Smooth muscle cell of the brain vasculature (primary cell): ENCODE results near the gene HHEX.
A peak's percentile ranks its signal among the peaks of the same experiment; 100 is the strongest.
"Not testable (repeated sequence)": the region's sequence is repeated elsewhere in the genome, so short reads cannot be mapped to it uniquely, and the experiment has no call there.

Experiments used
- DNase-seq: peaks from one replicate; pipeline ENCODE4 v3.0.0-alpha.2; 2012; ENCODE audit warnings: low read depth, low spot score

HHEX gene

GRCh38 chr10:92689663-92690210, at the start of gene HHEX:
TSS of gene HHEX (plus strand) at chr10:92689955. CDS start at chr10:92689987, 32 bp downstream.
- no peak for DNase-seq

GRCh38 chr10:92640107-92640506, 49.6 kb upstream of the HHEX start:
- DNase-seq, result peak; percentile 29

- no peak for DNase-seq
Measured at GRCh38 chr10:92641492-92641891, 48.3 kb upstream of the HHEX start.

DNA sequence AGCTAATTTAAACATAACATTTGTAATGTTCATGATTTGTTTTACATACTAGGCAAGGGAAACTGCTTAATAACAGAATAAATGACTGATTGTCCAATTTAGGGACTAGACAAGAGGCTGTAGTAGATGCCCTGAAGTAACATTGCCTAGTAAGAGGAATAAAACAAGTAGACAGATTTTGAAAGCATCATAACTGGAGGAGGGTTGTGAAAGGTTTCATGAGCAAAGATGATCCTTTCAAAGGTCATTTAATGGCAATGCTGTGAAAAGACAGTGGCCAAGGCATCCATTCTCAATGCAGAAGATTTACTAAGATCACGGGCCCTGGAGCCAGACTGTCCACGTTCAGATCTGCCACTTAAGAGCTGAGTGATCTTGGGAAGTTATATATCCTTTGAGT, 44.8 kb upstream of the HHEX start:
- no peak for DNase-seq

DNA sequence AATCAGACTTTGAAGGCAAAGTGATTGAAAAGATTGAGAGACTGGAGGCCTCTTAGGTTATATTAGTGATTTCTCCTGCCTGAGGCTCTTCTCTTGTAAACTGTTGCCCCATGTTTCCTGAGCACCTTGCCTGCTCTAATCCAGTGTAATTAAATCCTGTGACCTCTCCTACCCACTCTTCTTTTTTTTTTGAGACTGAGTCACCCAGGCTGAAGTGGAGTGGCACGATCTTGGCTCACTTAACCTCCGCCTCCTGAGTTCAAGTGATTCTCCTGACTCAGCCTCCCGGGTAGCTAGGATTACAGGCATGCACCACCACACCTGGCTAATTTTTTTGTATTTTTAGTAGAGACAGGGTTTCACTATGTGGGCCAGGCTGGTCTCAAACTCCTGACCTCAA, 38.9 kb upstream of the HHEX start:
- not testable (repeated sequence) for DNase-seq

DNA sequence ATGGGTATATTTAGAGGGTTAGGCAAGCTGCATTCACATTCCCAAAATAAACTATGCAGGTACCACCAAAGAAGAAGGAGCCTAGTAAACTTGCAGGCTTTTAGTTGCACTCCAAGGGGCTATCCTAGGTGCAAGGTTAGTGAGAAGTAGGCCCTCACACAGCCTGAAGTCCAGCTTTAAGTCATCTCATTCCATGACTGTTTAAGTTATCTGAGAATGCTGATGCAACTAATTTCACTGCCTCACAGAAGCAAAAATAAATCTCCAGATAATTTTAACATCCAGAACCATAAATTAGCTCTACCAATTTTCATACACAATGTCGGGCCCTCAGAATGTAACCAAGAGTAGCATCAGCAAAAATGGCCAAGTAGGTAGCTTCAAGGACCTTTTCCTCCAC, 34.3 kb upstream of the HHEX start:
- DNase-seq, result no peak

GRCh38 chr10:92656266-92656961, 33.3 kb upstream of the HHEX start:
- no peak for DNase-seq

GRCh38 chr10:92657024-92657423, 32.7 kb upstream of the HHEX start:
- no peak for DNase-seq

DNA sequence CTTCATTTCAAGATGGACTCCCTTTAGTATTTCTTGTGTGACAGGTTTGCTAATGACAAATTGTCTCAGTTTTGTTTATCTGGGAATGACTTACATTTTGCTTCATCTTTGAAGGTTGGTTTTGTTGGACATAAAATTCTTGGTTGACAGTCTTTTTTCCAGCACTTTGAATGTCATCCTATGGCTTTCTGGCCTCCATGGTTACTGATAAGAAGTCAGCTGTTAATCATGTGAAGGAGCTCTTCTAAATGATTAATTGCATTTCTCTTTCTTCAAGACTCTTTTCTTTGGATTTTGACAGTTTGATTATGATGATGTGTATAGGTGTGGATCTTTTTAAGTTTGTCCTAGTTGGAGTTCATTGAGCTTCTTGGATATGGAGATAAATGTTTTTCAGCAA, 26.9 kb upstream of the HHEX start:
- no peak for DNase-seq

DNA sequence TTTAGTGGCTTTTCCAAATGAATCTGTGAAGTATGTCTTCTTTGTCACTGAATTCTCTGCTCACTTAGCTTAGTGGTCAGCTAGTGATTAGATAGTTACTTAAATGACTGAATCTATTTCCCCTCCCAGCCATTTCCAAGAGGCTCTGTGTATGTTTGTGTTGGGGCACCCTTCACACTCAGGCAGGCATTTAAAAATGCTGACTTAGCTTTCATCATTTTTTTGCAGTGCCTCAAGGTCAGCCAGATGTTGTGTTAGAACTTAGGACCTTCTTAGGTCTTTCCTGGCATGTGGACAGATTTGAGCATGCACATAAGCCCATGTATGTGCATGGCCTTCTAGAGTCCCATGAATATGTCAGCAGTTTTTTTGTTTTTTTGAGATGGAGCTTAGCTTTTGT, 25.4 kb upstream of the HHEX start:
- no peak for DNase-seq

DNA sequence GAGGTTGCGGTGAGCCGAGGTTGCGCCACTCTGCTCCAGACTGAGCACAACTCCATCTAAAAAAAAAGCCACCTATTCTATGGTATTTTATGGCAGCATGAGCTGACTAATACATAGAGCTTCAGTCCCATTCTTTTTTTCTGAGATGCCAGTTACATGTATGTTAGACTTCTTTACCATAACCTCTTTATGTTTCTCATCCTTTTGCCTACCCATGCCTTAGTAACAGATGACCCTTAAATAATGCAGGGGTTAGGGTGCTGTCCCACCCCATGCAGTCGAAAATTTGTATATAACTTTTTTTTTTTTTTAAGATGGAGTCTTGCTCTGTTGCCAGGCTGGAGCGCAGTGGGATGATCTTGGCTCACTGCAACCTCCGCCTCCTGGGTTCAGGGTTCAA, 22.7 kb upstream of the HHEX start:
- DNase-seq, result no peak

DNA sequence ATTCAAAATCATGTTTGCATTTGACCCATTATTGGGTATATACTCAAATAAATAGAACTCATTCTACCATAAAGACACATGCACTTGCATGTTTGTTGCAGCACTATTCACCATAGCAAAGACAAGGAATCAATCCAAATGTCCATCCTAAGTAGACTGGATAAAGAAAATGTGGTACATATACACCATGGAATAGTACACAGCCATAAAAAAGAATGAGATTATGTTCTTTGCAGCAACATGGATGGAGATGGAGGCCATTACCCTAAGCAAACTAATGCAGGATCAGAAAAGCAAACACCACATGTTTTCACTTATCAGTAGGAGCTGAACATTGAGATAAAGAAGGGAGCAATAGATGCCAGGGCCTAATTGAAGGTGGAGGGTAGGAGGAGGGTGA, 12.0 kb upstream of the HHEX start:
- DNase-seq, result no peak

DNA sequence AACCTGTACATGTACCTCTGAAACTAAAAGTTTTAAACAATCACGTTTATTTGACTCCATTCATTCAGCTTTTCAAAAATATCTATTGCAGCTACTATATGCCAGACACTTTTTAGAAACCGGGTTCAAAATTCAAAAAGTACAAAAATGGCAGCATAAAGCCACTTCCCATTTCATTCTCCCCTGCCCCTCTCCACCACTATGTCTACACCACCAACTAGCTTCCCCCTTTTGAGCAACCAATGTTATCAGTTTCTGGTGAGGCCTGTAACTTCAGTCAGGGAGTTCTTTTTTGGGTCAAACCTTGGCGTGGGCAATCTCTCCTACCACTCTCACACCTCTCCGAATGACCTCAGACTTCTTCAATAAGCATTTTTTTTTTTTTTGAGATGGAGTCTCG, 11.5 kb upstream of the HHEX start:
- DNase-seq, result no peak

GRCh38 chr10:92681306-92681834, 8.4 kb upstream of the HHEX start:
- no peak for DNase-seq

GRCh38 chr10:92688573-92688926, 1.2 kb upstream of the HHEX start:
- no peak for DNase-seq

DNA sequence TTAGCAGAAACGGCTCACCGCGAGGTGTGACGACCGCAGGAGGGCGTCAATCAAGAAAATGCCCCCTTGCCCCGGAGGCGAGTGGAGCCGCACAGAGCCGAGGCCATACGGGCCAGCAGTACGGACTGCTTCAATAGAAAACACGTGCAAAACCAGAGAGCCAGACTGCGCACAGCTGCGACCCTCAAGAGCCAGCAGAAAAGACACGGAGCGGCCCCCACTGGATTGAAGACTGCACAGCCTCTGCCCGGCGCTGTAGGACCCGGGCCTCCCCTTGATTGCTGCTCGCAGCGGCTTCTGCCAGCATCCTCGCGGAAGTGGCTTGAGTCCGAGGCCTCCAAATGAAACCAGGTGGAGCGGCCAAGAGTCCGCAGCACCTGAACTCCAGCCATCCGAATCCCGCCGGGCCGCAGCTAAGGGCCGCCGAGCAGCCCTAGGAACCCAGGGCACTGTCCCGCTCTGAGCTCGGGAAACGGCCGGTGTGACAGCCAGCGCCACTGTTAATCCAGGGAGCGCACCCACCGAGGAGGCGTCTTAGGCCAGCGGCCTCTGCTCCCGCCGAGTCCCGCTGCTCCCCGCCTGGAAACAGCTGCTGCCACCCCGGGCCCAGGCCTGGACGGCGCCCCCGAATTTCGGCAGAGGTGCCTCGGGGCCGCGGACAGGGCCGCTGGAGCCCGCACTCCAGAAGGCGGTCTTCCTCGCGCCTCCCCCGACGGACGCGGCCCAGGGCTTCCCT, 660 bp upstream of the HHEX start:
- no peak for DNase-seq

DNA sequence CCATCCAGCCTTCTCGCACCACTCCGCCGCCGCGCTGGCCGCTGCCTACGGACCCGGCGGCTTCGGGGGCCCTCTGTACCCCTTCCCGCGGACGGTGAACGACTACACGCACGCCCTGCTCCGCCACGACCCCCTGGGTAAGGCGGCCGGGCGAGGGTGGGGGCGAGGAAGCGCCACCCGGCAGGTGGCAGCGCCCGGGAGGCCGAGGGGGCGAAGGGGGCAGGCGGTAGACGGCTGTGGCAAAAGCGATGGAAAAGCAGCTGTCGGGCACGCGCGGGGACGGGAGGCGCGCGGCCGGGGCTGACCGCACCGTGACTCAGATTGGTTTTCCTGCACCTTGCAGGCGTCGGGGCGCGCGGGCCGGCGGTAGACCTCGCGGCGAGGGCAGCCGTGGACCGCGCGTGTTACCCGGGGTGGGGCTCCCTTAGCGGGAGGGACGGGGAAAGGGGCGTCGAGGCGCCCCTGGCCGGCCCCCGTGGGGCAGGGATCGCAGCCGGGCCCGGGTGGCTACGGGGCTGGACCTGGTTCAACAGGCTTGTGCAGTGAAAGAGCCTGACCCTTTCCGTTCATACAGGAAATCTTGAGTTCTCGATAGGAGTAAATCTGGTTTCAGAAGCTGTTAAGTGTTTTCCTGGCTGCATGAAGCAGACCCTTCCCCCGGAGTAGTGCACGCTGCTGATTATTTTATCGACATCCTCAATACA, 608 bp downstream of the HHEX start:
- no peak for DNase-seq

DNA sequence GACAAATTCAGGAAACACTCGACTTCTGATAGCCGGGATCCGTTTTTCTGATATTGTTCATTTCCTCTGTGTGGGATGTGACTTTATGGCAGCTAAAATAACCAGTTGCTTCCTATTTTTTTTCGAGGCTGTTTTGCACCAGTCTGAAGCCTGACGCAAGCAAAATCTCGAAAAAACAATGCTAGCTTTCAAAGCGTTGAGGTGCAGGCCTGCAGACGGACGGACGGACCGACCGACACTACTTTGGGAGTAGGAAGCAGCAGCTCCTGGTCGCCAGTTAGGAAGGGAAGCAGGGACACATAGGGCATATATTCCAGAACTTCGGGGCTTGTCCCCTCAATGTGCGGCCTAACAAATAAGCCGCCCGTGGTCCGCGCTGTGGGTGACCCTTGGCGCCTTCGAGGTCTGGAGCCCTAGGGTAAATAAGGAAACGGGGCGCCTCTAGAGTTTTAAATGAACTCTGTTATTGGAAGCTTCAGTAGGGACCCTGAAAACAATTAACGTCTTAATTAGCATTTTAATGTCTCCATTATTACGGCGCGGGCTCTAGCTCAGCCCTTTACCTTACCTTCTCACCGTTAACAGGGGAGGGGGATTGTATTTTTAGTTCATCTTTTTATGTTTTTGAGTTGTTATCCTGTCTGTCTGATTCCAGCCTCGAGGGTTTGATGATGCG, 1.3 kb downstream of the HHEX start:
- no peak for DNase-seq

DNA sequence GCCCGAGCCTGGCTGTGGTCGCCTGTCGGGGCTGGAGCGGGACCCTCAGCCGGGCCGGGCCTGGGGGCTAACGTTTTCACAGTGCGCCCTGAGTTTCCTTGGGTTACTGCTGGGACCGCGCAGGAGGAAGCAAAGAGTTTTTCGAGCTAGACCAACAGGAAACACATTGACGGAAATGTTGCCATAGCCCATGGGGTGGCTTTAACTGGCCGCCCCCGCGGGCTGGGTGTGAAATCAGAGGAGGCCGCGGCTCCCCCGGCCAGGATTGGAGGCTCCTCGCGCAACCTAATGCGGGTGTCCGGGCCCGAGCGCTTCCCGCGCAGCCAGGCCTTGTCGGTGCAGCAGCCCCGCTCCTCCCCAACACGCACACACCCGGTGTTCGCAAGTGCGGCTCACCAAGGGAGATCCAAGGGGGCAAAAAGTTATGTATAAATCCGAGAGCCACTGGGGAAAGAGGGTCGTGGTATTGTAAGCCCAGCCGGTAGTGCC, 1.9 kb downstream of the HHEX start:
- no peak for DNase-seq

GRCh38 chr10:92692080-92692671, 2.4 kb downstream of the HHEX start:
- no peak for DNase-seq
